SK-N-SH (cell line): ENCODE measurements around the gene IRF1. TPM values are rescaled to one million over a fixed set of nuclear protein-coding genes. Genes with fewer than 3 reads are reported as not detected.

Experiments used
- CTCF ChIA-PET: fragments of 300-600, 350-600 bp; formaldehyde crosslinking; extraction: SDS; loops from one replicate; lab custom pipeline; 2021; lab: Yijun Ruan, JAX
- POLR2A ChIA-PET: fragments of 350-600 bp; sonication (Branson Sonifier 250); formaldehyde crosslinking; extraction: SDS; loops from one replicate; lab custom pipeline; 2020; ENCODE audit warnings: antibody characterized with exemption, inconsistent platforms; lab: Yijun Ruan, JAX
- DNase-seq: peaks from one replicate; pipeline ENCODE4 v3.0.0; 2012
- H2AFZ ChIP-seq: fragments of 200-600 bp; sonication (generic); 2 replicates; pipeline ENCODE4 v1.8.1; 2016; ENCODE audit warnings: antibody characterized with exemption, mild to moderate bottlenecking, low read depth
- H3F3A ChIP-seq: fragments of 200-600 bp; sonication (generic); replicated peaks from 2 replicates; pipeline ENCODE3; 2016; ENCODE audit warnings: antibody characterized with exemption, mild to moderate bottlenecking; ENCODE audit not compliant: insufficient read depth
- H3K27ac ChIP-seq, 2 experiments: fragments of 200-500 bp in 1 of 2; fragments of 200-600 bp in 1 of 2; sonication (Bioruptor generic) in 1 of 2; sonication (generic), shearing (Covaris generic) in 1 of 2; 2 replicates each; pipeline versions ENCODE4 v1.5.1 to v1.6.1; 2014 to 2016; ENCODE audit warnings: low read depth in 2 of 2, inconsistent platforms in 1 of 2, low read length in 1 of 2, mild to moderate bottlenecking in 1 of 2, mixed read lengths in 1 of 2
- H3K27me3 ChIP-seq: fragments of 200-600 bp; sonication (generic), shearing (Covaris generic); 2 replicates; pipeline ENCODE4 v1.6.1; 2016; ENCODE audit warnings: mixed run types; ENCODE audit not compliant: insufficient read depth
- H3K36me3 ChIP-seq, 2 experiments: fragments of 200-500 bp in 1 of 2; fragments of 200-600 bp in 1 of 2; sonication (Bioruptor generic) in 1 of 2; sonication (generic) in 1 of 2; replicated peaks in 1 of 2; 2 replicates each; pipeline versions ENCODE3 to v1.5.1; 2014 to 2016; ENCODE audit warnings: low read length in 1 of 2, mild to moderate bottlenecking in 1 of 2; ENCODE audit not compliant: insufficient read depth in 2 of 2, control insufficient read depth in 1 of 2
- H3K4me1 ChIP-seq, 2 experiments: fragments of 200-500 bp in 1 of 2; fragments of 200-600 bp in 1 of 2; sonication (Bioruptor generic) in 1 of 2; sonication (generic), shearing (Covaris generic) in 1 of 2; 2 replicates each; pipeline versions ENCODE4 v1.5.1 to v1.6.1; 2014 to 2016; ENCODE audit warnings: low read depth in 1 of 2, low read length in 1 of 2, mixed run types in 1 of 2; ENCODE audit not compliant: insufficient read depth in 2 of 2, control insufficient read depth in 1 of 2
- H3K4me2 ChIP-seq: fragments of 200-600 bp; sonication (generic), shearing (Covaris generic); 2 replicates; pipeline ENCODE4 v1.6.1; 2017; ENCODE audit warnings: mixed run types
- H3K4me3 ChIP-seq, 2 experiments: fragments of 200-500 bp in 1 of 2; fragments of 200-600 bp in 1 of 2; sonication (Bioruptor generic) in 1 of 2; sonication (generic), shearing (Covaris generic) in 1 of 2; 2 replicates each; pipeline versions ENCODE4 v1.5.1 to v1.8.1; 2014 to 2016; ENCODE audit warnings: low read depth in 2 of 2, inconsistent platforms in 1 of 2, low read length in 1 of 2, mild to moderate bottlenecking in 1 of 2, mixed read lengths in 1 of 2, moderate library complexity in 1 of 2
- H3K79me2 ChIP-seq: fragments of 200-600 bp; sonication (generic); 2 replicates; pipeline ENCODE4 v1.8.1; 2017; ENCODE audit warnings: mild to moderate bottlenecking; ENCODE audit not compliant: insufficient read depth
- H3K9ac ChIP-seq: fragments of 200-600 bp; sonication (generic); 2 replicates; pipeline ENCODE4 v1.6.1; 2017; ENCODE audit warnings: mixed run types
- H3K9me2 ChIP-seq: fragments of 200-600 bp; sonication (generic); 2 replicates; pipeline ENCODE4 v1.6.1; 2017; ENCODE audit warnings: mixed run types
- H3K9me3 ChIP-seq: fragments of 200-600 bp; sonication (generic); 2 replicates; pipeline ENCODE4 v1.6.1; 2017; ENCODE audit warnings: mixed run types, mild to moderate bottlenecking, moderate library complexity
- H4K20me1 ChIP-seq: fragments of 200-600 bp; sonication (generic); 2 replicates; pipeline ENCODE4 v1.6.1; 2017; ENCODE audit warnings: mild to moderate bottlenecking, mixed run types; ENCODE audit not compliant: insufficient read depth
- CTCF ChIP-seq: fragments of 200-600 bp; sonication (generic); IDR thresholded peaks from 2 replicates; pipeline ENCODE4 v1.6.1; 2017; ENCODE audit warnings: antibody characterized with exemption, mild to moderate bottlenecking, moderate library complexity
- EP300 ChIP-seq, 2 experiments: IDR thresholded peaks; 2 replicates each; pipeline versions ENCODE4 v1.4.0 to v1.6.1; 2012; ENCODE audit warnings: borderline replicate concordance in 1 of 2, low read depth in 1 of 2, low read length in 1 of 2
- GABPA ChIP-seq: IDR thresholded peaks from 2 replicates; pipeline ENCODE4 v1.4.0; 2012; ENCODE audit warnings: low read depth, mild to moderate bottlenecking
- MEF2A ChIP-seq: IDR thresholded peaks from 2 replicates; pipeline ENCODE4 v1.4.0; 2012; ENCODE audit warnings: low read depth, borderline replicate concordance
- POLR2AphosphoS5 ChIP-seq: IDR thresholded peaks from 2 replicates; pipeline ENCODE4 v1.6.1; 2012; ENCODE audit warnings: low read depth, low read length
- RAD21 ChIP-seq: IDR thresholded peaks from 2 replicates; pipeline ENCODE4 v1.6.1; 2012; ENCODE audit warnings: mild to moderate bottlenecking, low read length
- RFX5 ChIP-seq: IDR thresholded peaks from 2 replicates; pipeline ENCODE4 v1.6.1; 2012; ENCODE audit warnings: mild to moderate bottlenecking, improper control_type of control experiment, low read length
- RXRA ChIP-seq: IDR thresholded peaks from 2 replicates; pipeline ENCODE4 v1.4.0; 2012; ENCODE audit warnings: low read depth, mild to moderate bottlenecking, borderline replicate concordance
- TCF12 ChIP-seq: IDR thresholded peaks from 2 replicates; pipeline ENCODE4 v1.4.0; 2012
- YY1 ChIP-seq: IDR thresholded peaks from 2 replicates; pipeline ENCODE4 v1.4.0; 2012; ENCODE audit warnings: low read depth, mild to moderate bottlenecking
- WGBS: methylation state at CpG from one replicate; pipeline ENCODE4 v1.1.6; 2017; ENCODE audit warnings: low lambda C conversion rate; 5-methylcytosine and 5-hydroxymethylcytosine counted together
- polyA plus RNA-seq, 3 experiments: library from polyadenylated mRNA; depleted of rRNA; stranded (reverse); fragments of >200 nt; gene quantifications; 2 replicates each; pipeline ENCODE4 v1.2.3, GENCODE V29; 2012

The IRF1 gene
- polyA plus RNA-seq, 1 of the 3 experiments (the other 2 are of a cell fraction): 15.2 TPM

- no peak overlapping the region for H3K4me2 ChIP-seq
- H2AFZ ChIP-seq: no peak overlapping the region
- no peaks in the 10 kb centered on the region for H3K36me3 ChIP-seq
- no peak for DNase-seq
- ChIA-PET POLR2A (interaction anchor here (1.2 to 2.2 kb wide), 3 partner anchors 10 to 38 kb away, joined by 3 to 9 read pairs (median 7); partner anchors contain the start of gene IRF1), CTCF (interaction anchor here (0.7 to 1.5 kb wide), 3 partner anchors 19 to 54 kb away, joined by 3 to 4 read pairs (median 3); partner anchors contain the start of gene IRF1)
- H3K9ac ChIP-seq: no peak overlapping the region
- no peak for TF ChIP-seq GABPA
- TF ChIP-seq RFX5: no peak
- TF ChIP-seq RXRA: no peak
- no peak for TF ChIP-seq POLR2AphosphoS5
- TF ChIP-seq TCF12: no peak
- no peak for TF ChIP-seq YY1
- TF ChIP-seq MEF2A: no peak
- no peak for TF ChIP-seq EP300 (IDR thresholded peaks at IDR 0.05; ENCODE audit: borderline replicate concordance in 1 of 2, low read depth in 1 of 2, low read length in 1 of 2)
- H3K4me3 ChIP-seq: no peak overlapping the region
- H3K79me2 ChIP-seq: no peaks in the 10 kb centered on the region
- H4K20me1 ChIP-seq: no peaks in the 10 kb centered on the region
- WGBS: 91% methylated on average over 9 of the region's 10 CpGs
- no peaks in the 10 kb centered on the region for H3K9me3 ChIP-seq
- H3K4me1 ChIP-seq: peaks cover 9 to 42% of the 10 kb centered on the region in 2 experiments; a peak in 3 of 4 replicates
- H3K27ac ChIP-seq: peak overlapping the region in 1 of 2 experiments; percentile 72; a peak in 2 of 4 replicates
- no peaks in the 10 kb centered on the region for H3K9me2 ChIP-seq
- H3K27me3 ChIP-seq: no peaks in the 10 kb centered on the region
- H3F3A ChIP-seq: no peaks in the 10 kb centered on the region
Measured at GRCh38 chr5:132465059-132465707, 25.4 kb downstream of the IRF1 start.

GRCh38 chr5:132464156-132464939 is 26.2 kb downstream of the IRF1 start:
- no peaks in the 10 kb centered on the region for H3K27me3 ChIP-seq
- H3K36me3 ChIP-seq: no peaks in the 10 kb centered on the region
- H3K9me2 ChIP-seq: no peaks in the 10 kb centered on the region
- no peak overlapping the region for H2AFZ ChIP-seq
- peaks cover under 1% of the 10 kb centered on the region for H3F3A ChIP-seq
- H3K4me3 ChIP-seq: no peak overlapping the region
- TF ChIP-seq CTCF: peak; percentile 30; the same call in 1 of the 2 replicates
- TF ChIP-seq RAD21: no peak
- H3K4me1 ChIP-seq: peaks cover 17 to 34% of the 10 kb centered on the region in 2 experiments; a peak in 3 of 4 replicates
- no peaks in the 10 kb centered on the region for H4K20me1 ChIP-seq
- no peaks in the 10 kb centered on the region for H3K9me3 ChIP-seq
- H3K27ac ChIP-seq: peak overlapping the region in 1 of 2 experiments; percentile 72; a peak in 2 of 4 replicates
- 77% methylated on average over 12 of the region's 15 CpGs for WGBS
- ChIA-PET CTCF (interaction anchor here (0.7 to 1.3 kb wide), 5 partner anchors 10 to 62 kb away, joined by 3 to 4 read pairs (median 3); no protein-coding TSS in a partner anchor), POLR2A (interaction anchor here (0.6 to 2.2 kb wide), 4 partner anchors 11 to 60 kb away, joined by 3 to 9 read pairs (median 6); partner anchors contain the start of gene IRF1)
- peak overlapping the region; percentile 44 for H3K4me2 ChIP-seq
- 0 out of 2 replicates have a peak overlapping the region, but pooled peaks have one; percentile 1 for H3K9ac ChIP-seq
- H3K79me2 ChIP-seq: no peaks in the 10 kb centered on the region
- peak; percentile 42 for DNase-seq
